ENCODE results near the gene CRTC2. TPM values are rescaled to one million over a fixed set of nuclear protein-coding genes. Genes with fewer than 3 reads are reported as not detected.

Gene CRTC2
- total RNA-seq, 1 experiment from 2014 or later: 45.7 TPM

DNA sequence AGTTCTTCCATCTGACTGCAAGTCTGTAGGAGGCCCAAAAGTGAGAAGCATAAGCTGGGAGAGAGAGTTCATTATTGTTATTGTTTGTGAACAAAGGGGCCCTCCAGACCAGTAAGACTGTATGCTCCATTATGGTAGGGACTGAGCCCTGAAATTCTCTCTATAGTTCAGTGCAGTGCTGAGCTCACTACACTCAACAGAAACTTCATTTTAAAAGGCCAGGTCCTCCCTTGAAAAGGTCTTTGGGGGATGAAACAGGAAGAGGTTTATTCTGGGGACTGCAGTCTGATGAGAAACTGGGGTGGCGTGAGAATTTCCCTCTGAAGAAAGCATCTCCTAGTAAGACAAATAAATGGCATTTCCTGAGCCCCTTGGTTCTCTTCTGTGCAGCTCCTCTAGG, 30.2 kb downstream of the CRTC2 start:
- Histone ChIP-seq H2BK20ac (ENCODE audit: low read depth, low read length, poor library complexity, severe bottlenecking) (no peak overlapping the region), H2BK5ac (ENCODE audit: insufficient read length, low read length) (no peak overlapping the region), H3K9ac (ENCODE audit: extremely low read depth, insufficient read length, low read length) (no peak overlapping the region), H2AK5ac (ENCODE audit: insufficient read length, low read length) (no peak overlapping the region), H4K91ac (ENCODE audit: insufficient read length, low read depth, low read length) (no peak overlapping the region), H3K18ac (ENCODE audit: insufficient read length, low read depth, low read length) (no peak overlapping the region), H3K79me1 (ENCODE audit: insufficient read depth, low read depth, low read length, poor library complexity, severe bottlenecking) (no peaks in the 10 kb centered on the region), H3K56ac (ENCODE audit: insufficient read length, low read depth, low read length) (no peak overlapping the region), H3T11ph (ENCODE audit: low read length) (no peak overlapping the region), H2AFZ (ENCODE audit: low read length) (no peak overlapping the region), H4K20me1 (ENCODE audit: control insufficient read depth, insufficient read depth, insufficient read length) (no peaks in the 10 kb centered on the region), H3K27ac (ENCODE audit: insufficient read length, low read depth, low read length) (no peak overlapping the region), H2BK12ac (ENCODE audit: insufficient read length, low read depth, low read length) (no peak overlapping the region), H2BK15ac (ENCODE audit: low read depth, low read length) (no peak overlapping the region), H4K5ac (ENCODE audit: insufficient read length, low read depth, low read length) (no peak overlapping the region), H3K23me2 (ENCODE audit: insufficient read length, low read depth, low read length, poor library complexity, severe bottlenecking) (peaks cover 7% of the 10 kb centered on the region), H3K9me3 (ENCODE audit: control insufficient read depth, low read depth, low read length) (no peaks in the 10 kb centered on the region), H4K8ac (replicated peaks; ENCODE audit: insufficient read length, low read depth, low read length) (no peak overlapping the region), H2BK120ac (ENCODE audit: low read depth, low read length, poor library complexity, severe bottlenecking) (no peak overlapping the region), H3K79me2 (ENCODE audit: insufficient read depth, low read length) (no peaks in the 10 kb centered on the region), H3K4me1 (ENCODE audit: insufficient read depth, low read length) (no peaks in the 10 kb centered on the region), H3K4me2 (ENCODE audit: insufficient read depth, insufficient read length, low read length) (no peak overlapping the region), H3K4ac (ENCODE audit: low read depth, low read length) (no peak overlapping the region), H3K23ac (ENCODE audit: insufficient read length, low read depth, low read length) (no peak overlapping the region), H3K14ac (ENCODE audit: insufficient read depth, low read length) (no peak overlapping the region), H3K27me3 (ENCODE audit: insufficient read depth, low read length) (no peaks in the 10 kb centered on the region)
- Mint-ChIP-seq H3K27ac (peak overlapping the region in 1 of 3 experiments; percentile 83; a peak in 2 of 7 replicates), H3K27me3 (ENCODE audit: low read depth) (no peaks in the 10 kb centered on the region), H3K36me3 (ENCODE audit: insufficient read depth in 1 of 3, low read depth in 3 of 3) (peaks cover 8 to 30% (median 20%) of the 10 kb centered on the region in 3 experiments; a peak in 6 of 7 replicates), H3K4me3 (no peak overlapping the region), H3K4me1 (peaks cover 2 to 4% of the 10 kb centered on the region in 2 experiments), H3K9me3 (no peaks in the 10 kb centered on the region)
- TF ChIP-seq, protein P1, sequence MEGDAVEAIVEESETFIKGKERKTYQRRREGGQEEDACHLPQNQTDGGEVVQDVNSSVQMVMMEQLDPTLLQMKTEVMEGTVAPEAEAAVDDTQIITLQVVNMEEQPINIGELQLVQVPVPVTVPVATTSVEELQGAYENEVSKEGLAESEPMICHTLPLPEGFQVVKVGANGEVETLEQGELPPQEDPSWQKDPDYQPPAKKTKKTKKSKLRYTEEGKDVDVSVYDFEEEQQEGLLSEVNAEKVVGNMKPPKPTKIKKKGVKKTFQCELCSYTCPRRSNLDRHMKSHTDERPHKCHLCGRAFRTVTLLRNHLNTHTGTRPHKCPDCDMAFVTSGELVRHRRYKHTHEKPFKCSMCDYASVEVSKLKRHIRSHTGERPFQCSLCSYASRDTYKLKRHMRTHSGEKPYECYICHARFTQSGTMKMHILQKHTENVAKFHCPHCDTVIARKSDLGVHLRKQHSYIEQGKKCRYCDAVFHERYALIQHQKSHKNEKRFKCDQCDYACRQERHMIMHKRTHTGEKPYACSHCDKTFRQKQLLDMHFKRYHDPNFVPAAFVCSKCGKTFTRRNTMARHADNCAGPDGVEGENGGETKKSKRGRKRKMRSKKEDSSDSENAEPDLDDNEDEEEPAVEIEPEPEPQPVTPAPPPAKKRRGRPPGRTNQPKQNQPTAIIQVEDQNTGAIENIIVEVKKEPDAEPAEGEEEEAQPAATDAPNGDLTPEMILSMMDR (conservative IDR thresholded peaks at IDR 0.05): no peak
- WGBS (ENCODE audit: extremely low coverage, insufficient read length, low lambda C conversion rate): no CpG with 5 or more reads among the region's 1 CpG
- DNase-seq: no peak
